Measurements from ENCODE around the gene AADACL3. TPM values are rescaled to one million over a fixed set of nuclear protein-coding genes. Genes with fewer than 3 reads are reported as not detected.

The AADACL3 gene
- total and polyA plus RNA-seq, 2 of the 8 experiments (the other 6 are each of a cell fraction or from before 2014, with no cell fraction given), result 0.33 to 2.3 TPM

- Histone ChIP-seq H3K18ac (ENCODE audit: extremely low read depth, low read length) (no peak overlapping the region), H2BK120ac (replicated peaks; ENCODE audit: low read depth, low read length) (no peak overlapping the region), H4K8ac (ENCODE audit: extremely low read depth, insufficient read depth, low read length) (no peak overlapping the region), H3K27ac (ENCODE audit: low read depth, low read length) (no peak overlapping the region), H3K36me3 (ENCODE audit: control insufficient read depth in 2 of 4, insufficient read depth in 4 of 4, low read length in 3 of 4) (no peaks in the 10 kb centered on the region), H4K5ac (ENCODE audit: insufficient read length, low read depth, low read length) (no peak overlapping the region), H3K4me3 (ENCODE audit: extremely low read depth in 1 of 4, insufficient read depth in 2 of 4, low read depth in 3 of 4, low read length in 4 of 4) (no peak overlapping the region), H3K4ac (replicated peaks; ENCODE audit: insufficient read length, low read depth, low read length) (no peak overlapping the region), H3K27me3 (replicated peaks in 1 of 4; ENCODE audit: control insufficient read depth in 3 of 4, extremely low read depth in 1 of 4, insufficient read depth in 3 of 4, low read length in 3 of 4) (no peaks in the 10 kb centered on the region), H4K91ac (replicated peaks; ENCODE audit: insufficient read length, low read length) (no peak overlapping the region), H4K20me1 (replicated peaks in 1 of 2; ENCODE audit: control insufficient read depth in 1 of 2, insufficient read depth in 2 of 2, low read length in 2 of 2) (no peaks in the 10 kb centered on the region), H3K4me1 (replicated peaks in 1 of 4; ENCODE audit: control insufficient read depth in 3 of 4, insufficient read depth in 4 of 4, low read length in 3 of 4) (peaks cover 3 to 10% (median 6%) of the 10 kb centered on the region in 4 experiments), H3K9me3 (ENCODE audit: insufficient read depth in 2 of 2, low read depth in 1 of 2, low read length in 1 of 2) (no peaks in the 10 kb centered on the region), H3K23ac (ENCODE audit: insufficient read length) (no peak overlapping the region), H2BK20ac (ENCODE audit: low read length) (no peak overlapping the region), H3K56ac (replicated peaks; ENCODE audit: insufficient read length, low read depth, low read length) (no peak overlapping the region), H2AFZ (ENCODE audit: low read length) (no peak overlapping the region), H3K14ac (ENCODE audit: insufficient read length) (no peak overlapping the region), H2BK15ac (ENCODE audit: low read length) (no peak overlapping the region), H2BK5ac (ENCODE audit: low read depth, low read length) (no peak overlapping the region), H3K23me2 (ENCODE audit: low read depth, low read length) (no peaks in the 10 kb centered on the region), H3K79me2 (ENCODE audit: control insufficient read depth in 1 of 2, insufficient read depth in 2 of 2, low read length in 2 of 2) (no peaks in the 10 kb centered on the region), H3K79me1 (ENCODE audit: low read depth, low read length) (no peaks in the 10 kb centered on the region), H3K9ac (replicated peaks in 1 of 4; ENCODE audit: extremely low read depth in 1 of 4, low read depth in 3 of 4, low read length in 3 of 4) (no peak overlapping the region), H3K4me2 (ENCODE audit: insufficient read depth in 1 of 2, low read depth in 2 of 2, low read length in 2 of 2) (no peak overlapping the region), H2BK12ac (ENCODE audit: low read depth, low read length) (no peak overlapping the region), H2AK5ac (ENCODE audit: low read depth, low read length) (no peak overlapping the region)
- ChIA-PET CTCF (ENCODE audit: partially characterized antibody) (interaction anchor here (1.3 kb wide), 1 partner anchor 16 kb away, joined by 3 read pairs; no protein-coding TSS in a partner anchor), POLR2A (ENCODE audit: partially characterized antibody) (no interaction called here)
- DNase-seq (ENCODE audit: low read depth in 1 of 2, low spot score in 2 of 2) (no peak), FAIRE-seq (no peak)
- 85% methylated on average over 1 of the region's 1 CpG; no CpG with 5 or more reads in 1 of the 2 experiments for WGBS, 2 experiments (ENCODE audit: extremely low coverage in 1 of 2, insufficient coverage in 1 of 2, insufficient read length in 1 of 2, insufficient replicate concordance in 2 of 2, low coverage in 1 of 2, low lambda C conversion rate in 2 of 2, missing lambda C conversion rate in 1 of 2)
- no peak for TF ChIP-seq KDM1A (IDR thresholded peaks at IDR 0.05; ENCODE audit: borderline replicate concordance, low read length)
Observed at GRCh38 chr1:12709091-12709491, 6.8 kb upstream of the AADACL3 start.
